ENCODE data around the gene GUCA2A. TPM values are rescaled to one million over a fixed set of nuclear protein-coding genes. Genes with fewer than 3 reads are reported as not detected.

The GUCA2A gene
- total RNA-seq, 1 donor from 2014 or later: not detected

DNA sequence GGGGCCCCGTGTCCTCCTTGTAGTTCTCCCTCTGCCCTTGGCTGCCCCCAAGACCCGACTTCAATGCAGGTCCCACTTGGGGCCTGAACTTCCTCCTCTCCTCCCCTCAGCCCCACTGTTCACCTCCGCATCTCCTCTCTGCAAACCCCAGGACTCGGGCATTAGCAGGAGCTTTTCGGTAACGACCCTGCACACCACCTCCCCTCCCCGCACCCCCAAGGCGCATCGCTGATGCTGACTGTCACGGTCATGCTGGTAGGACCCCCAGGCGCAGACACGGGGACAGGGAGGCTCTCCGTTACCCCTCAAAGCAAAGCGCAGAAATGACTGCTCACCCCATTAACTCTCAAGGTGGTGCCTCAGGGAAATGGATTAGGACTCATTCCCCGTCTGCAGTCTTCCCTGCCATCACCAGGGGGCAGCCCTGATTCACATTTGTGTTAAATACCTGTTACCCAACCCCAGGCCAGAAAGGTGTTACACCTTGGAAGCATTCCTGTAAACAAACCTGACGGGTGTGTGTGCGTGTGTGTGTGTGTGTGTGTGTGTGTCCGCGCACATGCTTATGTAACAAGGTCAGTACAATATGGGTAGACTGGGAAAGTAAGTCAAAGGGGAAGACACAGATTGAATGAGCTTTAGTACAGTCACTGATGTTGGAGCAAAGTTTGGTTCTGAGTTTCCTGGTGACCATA, 17.8 kb downstream of the GUCA2A start:
- H3K27ac ChIP-seq: no peak overlapping the region
- intact Hi-C loops (cut with DNase I): no loop called here
- no peaks in the 10 kb centered on the region for H3K27me3 ChIP-seq
- no peak for TF ChIP-seq POLR2A (IDR thresholded peaks at IDR 0.05)
- TF ChIP-seq, protein P1, sequence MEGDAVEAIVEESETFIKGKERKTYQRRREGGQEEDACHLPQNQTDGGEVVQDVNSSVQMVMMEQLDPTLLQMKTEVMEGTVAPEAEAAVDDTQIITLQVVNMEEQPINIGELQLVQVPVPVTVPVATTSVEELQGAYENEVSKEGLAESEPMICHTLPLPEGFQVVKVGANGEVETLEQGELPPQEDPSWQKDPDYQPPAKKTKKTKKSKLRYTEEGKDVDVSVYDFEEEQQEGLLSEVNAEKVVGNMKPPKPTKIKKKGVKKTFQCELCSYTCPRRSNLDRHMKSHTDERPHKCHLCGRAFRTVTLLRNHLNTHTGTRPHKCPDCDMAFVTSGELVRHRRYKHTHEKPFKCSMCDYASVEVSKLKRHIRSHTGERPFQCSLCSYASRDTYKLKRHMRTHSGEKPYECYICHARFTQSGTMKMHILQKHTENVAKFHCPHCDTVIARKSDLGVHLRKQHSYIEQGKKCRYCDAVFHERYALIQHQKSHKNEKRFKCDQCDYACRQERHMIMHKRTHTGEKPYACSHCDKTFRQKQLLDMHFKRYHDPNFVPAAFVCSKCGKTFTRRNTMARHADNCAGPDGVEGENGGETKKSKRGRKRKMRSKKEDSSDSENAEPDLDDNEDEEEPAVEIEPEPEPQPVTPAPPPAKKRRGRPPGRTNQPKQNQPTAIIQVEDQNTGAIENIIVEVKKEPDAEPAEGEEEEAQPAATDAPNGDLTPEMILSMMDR (IDR thresholded peaks at IDR 0.05): peak; percentile 55 to 90 (median 74)
- TF ChIP-seq POLR2AphosphoS5 (IDR thresholded peaks at IDR 0.05; ENCODE audit: insufficient read depth in 1 of 2, low read depth in 1 of 2): peak in 1 of 2 donors; percentile 41
- no peak overlapping the region for H3K4me3 ChIP-seq
- peaks cover 7% of the 10 kb centered on the region for H3K4me1 ChIP-seq
- DNase-seq (ENCODE audit: extremely low spot score in 2 of 2): peak in 1 of 2 donors; percentile 74
- H3K9me3 ChIP-seq: no peaks in the 10 kb centered on the region
- no peaks in the 10 kb centered on the region for H3K36me3 ChIP-seq

DNA sequence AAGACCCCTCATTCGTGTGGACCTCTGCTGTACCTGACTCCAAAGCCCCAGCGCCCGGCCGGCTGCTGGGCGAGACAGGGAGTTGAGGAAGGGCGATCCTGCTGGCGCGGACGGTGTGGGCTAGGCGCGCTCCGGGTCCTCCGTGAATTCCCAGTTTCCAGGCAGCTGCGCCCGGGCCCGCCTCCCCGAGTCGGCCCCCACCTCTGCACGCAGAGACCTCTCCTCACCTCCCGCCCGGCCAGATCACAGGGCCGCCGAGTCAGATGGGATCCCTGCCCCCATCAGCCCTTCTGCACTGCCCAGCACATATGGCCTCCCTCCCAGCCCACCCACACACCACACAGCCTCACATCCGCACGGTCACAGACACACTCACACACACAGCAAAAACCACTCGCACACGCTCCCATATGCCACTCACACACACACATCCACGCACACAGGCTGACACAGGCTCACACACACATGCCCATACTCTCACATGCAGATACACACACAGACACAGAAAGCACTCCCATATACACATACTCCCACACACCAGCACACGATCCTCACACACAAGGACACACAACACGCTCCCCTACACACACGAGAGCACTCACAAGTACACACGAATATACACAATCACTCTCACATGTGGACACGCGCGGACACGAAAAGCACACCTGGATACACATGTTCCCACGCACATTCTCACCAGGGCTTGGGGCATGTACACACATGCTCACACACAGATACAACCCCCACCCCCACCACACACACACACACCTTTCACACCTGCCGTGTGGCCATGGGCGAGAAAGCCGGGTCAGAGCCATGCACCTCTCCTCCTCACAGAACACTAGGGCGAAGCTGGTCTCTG, 18.6 kb downstream of the GUCA2A start:
- no peaks in the 10 kb centered on the region for H3K9me3 ChIP-seq
- H3K4me3 ChIP-seq: no peak overlapping the region
- intact Hi-C loops (cut with DNase I): no loop called here
- peak in 1 of 2 donors; percentile 56 for DNase-seq (ENCODE audit: extremely low spot score in 2 of 2)
- no peaks in the 10 kb centered on the region for H3K36me3 ChIP-seq
- peaks cover 7% of the 10 kb centered on the region for H3K4me1 ChIP-seq
- no peaks in the 10 kb centered on the region for H3K27me3 ChIP-seq
- TF ChIP-seq POLR2A (IDR thresholded peaks at IDR 0.05): no peak
- no peak overlapping the region for H3K27ac ChIP-seq

- intact Hi-C loops (cut with DNase I): no loop called here
- Histone ChIP-seq H3K4me1 (peaks cover 7% of the 10 kb centered on the region), H3K36me3 (no peaks in the 10 kb centered on the region), H3K27me3 (no peaks in the 10 kb centered on the region), H3K4me3 (no peak overlapping the region), H3K9me3 (no peaks in the 10 kb centered on the region), H3K27ac (no peak overlapping the region)
- DNase-seq (ENCODE audit: extremely low spot score in 2 of 2): peak in 1 of 2 donors; percentile 37
- TF ChIP-seq POLR2A (IDR thresholded peaks at IDR 0.05) (no peak), POLR2AphosphoS5 (IDR thresholded peaks at IDR 0.05; ENCODE audit: insufficient read depth in 1 of 2, low read depth in 1 of 2) (no peak)
- TF ChIP-seq, protein P1 (IDR thresholded peaks at IDR 0.05): no peak
Measured at GRCh38 chr1:42145389-42145716, 19.2 kb downstream of the GUCA2A start.

DNA sequence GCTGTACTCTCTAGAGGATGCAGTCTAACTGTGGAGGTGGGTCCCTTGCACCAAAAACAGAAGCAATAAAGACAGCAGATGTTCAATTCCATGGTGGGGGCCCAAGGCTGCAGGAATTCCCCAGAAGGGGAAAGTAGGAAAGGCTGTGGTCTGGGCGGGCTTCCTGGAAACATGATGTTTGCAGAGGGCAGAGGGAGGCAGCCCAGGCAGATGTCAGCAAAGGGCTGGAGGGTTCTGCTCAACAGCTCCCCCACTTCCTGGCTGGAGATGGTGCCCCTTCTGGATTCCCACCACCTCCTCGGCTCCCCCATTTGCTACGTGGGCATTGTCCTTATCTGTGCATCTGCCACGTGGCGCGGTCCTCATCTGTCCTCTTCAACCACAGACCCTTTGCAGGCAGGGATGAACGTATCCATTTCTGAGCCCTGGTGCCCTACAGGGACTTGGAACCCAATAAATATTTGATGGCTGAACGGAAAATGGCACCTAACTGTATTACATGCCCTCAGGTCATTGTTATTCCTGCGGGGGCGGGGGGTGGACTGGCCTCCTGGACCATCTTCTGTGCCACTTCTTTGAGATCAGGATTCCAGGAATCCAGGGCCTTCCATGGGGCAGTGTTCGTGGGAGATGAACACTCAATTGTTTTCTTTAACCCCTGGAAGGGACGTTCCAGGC, 19.7 kb downstream of the GUCA2A start:
- Histone ChIP-seq H3K4me1 (peaks cover 7% of the 10 kb centered on the region), H3K27me3 (no peaks in the 10 kb centered on the region), H3K9me3 (no peaks in the 10 kb centered on the region), H3K4me3 (no peak overlapping the region), H3K36me3 (no peaks in the 10 kb centered on the region), H3K27ac (no peak overlapping the region)
- peak in 1 of 2 donors; percentile 72 for DNase-seq (ENCODE audit: extremely low spot score in 2 of 2)
- intact Hi-C loops (cut with DNase I): no loop called here
- TF ChIP-seq, protein P1 (IDR thresholded peaks at IDR 0.05): no peak
- TF ChIP-seq POLR2A (IDR thresholded peaks at IDR 0.05) (no peak), POLR2AphosphoS5 (IDR thresholded peaks at IDR 0.05; ENCODE audit: insufficient read depth in 1 of 2, low read depth in 1 of 2) (no peak)

DNA sequence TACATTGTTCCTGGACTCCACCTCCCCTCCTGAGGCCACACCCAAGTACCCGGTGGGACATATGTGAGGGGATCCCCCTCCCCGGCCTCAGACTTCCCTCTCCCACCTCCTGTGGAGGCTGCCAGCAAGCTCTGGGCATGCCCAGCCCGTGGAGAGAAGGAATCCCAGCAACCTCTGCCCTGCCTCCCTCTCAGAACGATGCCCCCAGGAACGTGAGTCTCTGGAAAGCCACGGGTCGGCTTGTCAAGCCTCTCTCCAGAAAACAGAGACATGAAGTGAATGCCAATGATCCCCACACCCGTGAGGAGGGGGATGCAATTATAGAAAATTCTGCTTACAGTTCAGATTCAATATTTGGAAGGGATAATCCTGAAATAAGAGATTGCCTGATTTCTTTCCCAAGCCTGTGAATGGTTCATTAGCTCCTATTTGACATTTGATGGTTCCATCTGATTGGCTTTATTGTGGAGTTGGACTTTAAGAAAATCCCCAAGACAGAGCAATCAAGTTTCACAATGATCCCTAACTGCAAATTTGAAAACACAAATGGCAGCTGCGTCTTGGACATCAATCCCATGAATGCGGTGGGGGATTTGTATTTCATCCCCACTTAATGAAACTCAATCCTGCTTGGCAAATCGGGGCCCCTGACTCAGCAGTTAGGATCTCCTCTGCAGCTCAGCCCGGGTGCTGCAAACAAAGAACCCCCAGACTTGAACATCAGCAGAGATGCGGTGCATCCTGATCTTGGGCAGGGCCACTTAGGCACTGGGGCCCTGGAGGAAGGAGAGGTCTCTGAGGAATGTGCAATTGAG, 20.4 kb downstream of the GUCA2A start:
- Histone ChIP-seq H3K9me3 (no peaks in the 10 kb centered on the region), H3K4me1 (peaks cover 7% of the 10 kb centered on the region), H3K36me3 (no peaks in the 10 kb centered on the region), H3K4me3 (no peak overlapping the region), H3K27ac (no peak overlapping the region), H3K27me3 (no peaks in the 10 kb centered on the region)
- TF ChIP-seq POLR2AphosphoS5 (IDR thresholded peaks at IDR 0.05; ENCODE audit: insufficient read depth in 1 of 2, low read depth in 1 of 2) (no peak), POLR2A (IDR thresholded peaks at IDR 0.05) (no peak)
- TF ChIP-seq, protein P1 (IDR thresholded peaks at IDR 0.05): no peak
- intact Hi-C loops (cut with DNase I): no loop called here
- peak in 1 of 2 donors; percentile 54 for DNase-seq (ENCODE audit: extremely low spot score in 2 of 2)
